Measurements from ENCODE around the gene GHRHR. TPM values are rescaled to one million over a fixed set of nuclear protein-coding genes. Genes with fewer than 3 reads are reported as not detected.

GHRHR gene
- total RNA-seq, 4 donors from 2014 or later = not detected

DNA sequence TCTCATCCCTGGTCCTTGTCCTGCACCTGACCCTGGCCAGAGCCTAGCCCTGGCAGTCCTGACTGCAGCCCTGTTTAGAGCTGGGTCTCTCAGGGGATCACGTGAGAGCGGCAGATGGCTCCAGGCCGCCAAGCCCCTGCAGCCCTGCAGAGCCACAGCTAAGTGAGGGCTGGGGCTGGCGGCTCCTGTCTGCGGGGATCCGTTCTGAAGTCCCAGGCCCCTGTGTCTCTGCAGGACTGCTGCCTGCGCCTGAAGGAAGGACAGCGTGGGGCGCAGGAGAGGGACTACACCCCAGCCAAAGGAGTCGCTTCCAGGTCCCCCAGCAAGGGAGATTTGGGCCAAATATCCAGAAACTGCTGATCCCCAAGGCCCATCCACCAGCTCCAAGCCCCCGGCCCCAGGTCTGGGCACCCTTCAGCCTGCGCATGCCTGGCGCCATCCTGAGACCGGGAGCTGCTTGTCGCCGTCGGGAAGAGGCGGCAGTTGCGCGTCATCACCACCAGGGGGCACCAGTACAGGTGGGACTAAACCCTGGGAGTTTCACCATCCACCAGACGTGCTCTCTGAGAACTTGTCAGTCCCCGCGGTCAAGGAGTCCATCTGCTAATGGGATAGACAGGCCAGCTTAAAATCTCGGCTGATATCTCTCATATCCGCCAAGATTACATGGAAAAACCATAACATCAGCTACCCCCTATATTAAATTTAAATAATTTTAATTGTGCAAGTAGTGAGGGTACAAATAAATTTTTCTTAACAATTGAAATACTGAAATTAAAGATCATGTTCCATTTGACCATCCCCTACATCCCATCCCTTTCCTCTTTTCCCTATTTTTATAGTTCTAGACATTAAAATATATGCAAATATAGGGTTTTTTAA is 25.1 kb upstream of the GHRHR start:
- Histone ChIP-seq H3K36me3 (no peaks in the 10 kb centered on the region), H3K4me3 (peak overlapping the region in 1 of 4 donors; percentile 44), H3K9me3 (no peaks in the 10 kb centered on the region), H3K27me3 (peaks cover 0 to 50% (median 0%) of the 10 kb centered on the region in 4 donors), H3K4me1 (peaks cover 0 to 6% (median 4%) of the 10 kb centered on the region in 3 donors), H3K27ac (no peak overlapping the region)
- no peak for DNase-seq
- TF ChIP-seq POLR2A (IDR thresholded peaks at IDR 0.05) = no peak
- TF ChIP-seq, protein P1, sequence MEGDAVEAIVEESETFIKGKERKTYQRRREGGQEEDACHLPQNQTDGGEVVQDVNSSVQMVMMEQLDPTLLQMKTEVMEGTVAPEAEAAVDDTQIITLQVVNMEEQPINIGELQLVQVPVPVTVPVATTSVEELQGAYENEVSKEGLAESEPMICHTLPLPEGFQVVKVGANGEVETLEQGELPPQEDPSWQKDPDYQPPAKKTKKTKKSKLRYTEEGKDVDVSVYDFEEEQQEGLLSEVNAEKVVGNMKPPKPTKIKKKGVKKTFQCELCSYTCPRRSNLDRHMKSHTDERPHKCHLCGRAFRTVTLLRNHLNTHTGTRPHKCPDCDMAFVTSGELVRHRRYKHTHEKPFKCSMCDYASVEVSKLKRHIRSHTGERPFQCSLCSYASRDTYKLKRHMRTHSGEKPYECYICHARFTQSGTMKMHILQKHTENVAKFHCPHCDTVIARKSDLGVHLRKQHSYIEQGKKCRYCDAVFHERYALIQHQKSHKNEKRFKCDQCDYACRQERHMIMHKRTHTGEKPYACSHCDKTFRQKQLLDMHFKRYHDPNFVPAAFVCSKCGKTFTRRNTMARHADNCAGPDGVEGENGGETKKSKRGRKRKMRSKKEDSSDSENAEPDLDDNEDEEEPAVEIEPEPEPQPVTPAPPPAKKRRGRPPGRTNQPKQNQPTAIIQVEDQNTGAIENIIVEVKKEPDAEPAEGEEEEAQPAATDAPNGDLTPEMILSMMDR (IDR thresholded peaks at IDR 0.05) = peak; percentile 64 to 98 (median 88)
- WGBS, 2 donors = 2 to 16% methylated on average over 12 of the region's 25 CpGs
- intact Hi-C loops (cut with DNase I) = no loop called here

DNA sequence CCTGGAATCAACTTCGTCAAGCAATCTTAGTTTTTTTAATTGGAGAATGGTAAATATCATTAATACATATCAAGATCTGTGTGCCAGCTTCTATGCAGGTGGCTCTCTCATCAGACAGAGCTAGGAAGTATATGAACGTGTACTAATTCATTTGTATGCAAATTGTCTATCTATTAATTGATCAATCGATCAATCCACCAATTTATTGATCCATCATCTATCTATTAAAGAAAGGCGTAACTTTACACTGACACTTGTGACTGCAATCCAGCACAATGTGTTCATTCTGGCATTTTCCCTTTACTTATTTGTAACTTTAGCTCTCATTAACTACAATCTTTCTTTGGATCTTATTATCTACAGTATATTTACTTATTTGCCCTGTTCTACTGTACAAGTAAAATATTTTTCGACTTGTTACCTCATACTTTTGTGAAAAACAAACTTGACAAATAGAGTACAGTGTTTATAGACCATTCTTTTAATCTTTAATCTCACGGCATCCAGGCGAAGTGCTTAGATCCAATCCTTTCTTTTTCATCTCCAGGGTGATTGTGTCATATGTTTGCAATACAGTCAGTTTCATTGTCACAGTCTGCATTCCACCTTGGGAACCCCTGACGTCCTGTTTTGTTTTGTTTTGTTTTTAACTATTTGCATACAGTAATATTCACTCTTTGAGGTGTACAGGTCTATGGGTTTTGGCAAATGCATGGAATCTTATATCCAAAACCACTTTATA is 22.0 kb upstream of the GHRHR start:
- no peak overlapping the region for H3K4me3 ChIP-seq
- WGBS, 2 donors = 40 to 47% methylated on average over 8 of the region's 8 CpGs
- DNase-seq = no peak

DNA sequence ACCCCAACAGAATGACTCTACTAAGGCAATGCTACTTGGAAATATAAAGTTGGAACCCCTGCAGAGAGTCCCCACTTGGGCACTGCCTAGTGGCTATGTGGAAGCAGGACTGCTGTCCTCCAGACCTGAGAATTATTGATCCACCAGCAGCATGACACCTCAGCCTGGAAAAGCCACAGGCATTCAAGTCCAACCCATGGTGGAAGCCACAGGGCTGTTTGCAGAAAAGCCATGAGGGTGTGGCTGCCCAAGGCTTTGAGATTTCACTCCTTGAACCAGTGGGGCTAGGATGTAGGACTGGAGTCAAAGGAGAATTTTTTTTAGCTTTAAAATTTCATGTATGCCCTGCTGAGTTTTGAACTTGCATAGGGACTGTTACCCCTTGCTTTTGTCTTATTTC is 13.6 kb upstream of the GHRHR start:
- intact Hi-C loops (cut with DNase I) = no loop called here
- H3K27ac ChIP-seq = no peak overlapping the region
- H3K27me3 ChIP-seq = peaks cover 0 to 13% (median 0%) of the 10 kb centered on the region in 4 donors
- H3K4me1 ChIP-seq = no peaks in the 10 kb centered on the region
- no peaks in the 10 kb centered on the region for H3K36me3 ChIP-seq
- no peak overlapping the region for H3K4me3 ChIP-seq
- peaks cover 0 to 2% (median 0%) of the 10 kb centered on the region in 3 donors for H3K9me3 ChIP-seq
- DNase-seq = no peak
- TF ChIP-seq POLR2A (IDR thresholded peaks at IDR 0.05) = no peak
- TF ChIP-seq, protein P1 (IDR thresholded peaks at IDR 0.05) = no peak

More for the DNA sequence above, 22.0 kb upstream of the GHRHR start:
- Histone ChIP-seq H3K27ac (no peak overlapping the region), H3K27me3 (peaks cover 0 to 64% (median 0%) of the 10 kb centered on the region in 4 donors), H3K9me3 (peaks cover 0 to 8% (median 0%) of the 10 kb centered on the region in 3 donors), H3K36me3 (no peaks in the 10 kb centered on the region), H3K4me1 (peaks cover 0 to 6% (median 4%) of the 10 kb centered on the region in 3 donors)
- intact Hi-C loops (cut with DNase I) = no loop called here
- TF ChIP-seq, protein P1 (IDR thresholded peaks at IDR 0.05) = no peak
- no peak for TF ChIP-seq POLR2A (IDR thresholded peaks at IDR 0.05)

DNA sequence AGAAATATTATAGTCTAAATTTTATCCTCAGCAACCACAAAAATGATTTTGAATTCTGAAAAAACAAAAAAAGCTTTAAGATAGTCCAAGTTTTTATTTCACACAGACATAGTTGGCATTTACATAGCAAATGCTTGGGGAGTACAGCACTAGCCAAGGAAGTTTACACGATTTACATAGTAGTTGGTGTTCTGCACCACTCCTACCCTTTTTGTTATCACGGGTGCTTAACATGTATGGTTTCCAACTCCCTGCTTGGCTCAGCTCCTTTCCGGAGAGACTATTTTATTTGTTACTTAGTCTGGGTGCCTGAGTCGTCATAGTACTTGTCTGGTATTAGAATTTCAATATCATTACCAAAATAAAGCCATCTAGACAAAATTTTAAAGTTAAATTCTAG is 8.8 kb upstream of the GHRHR start:
- Histone ChIP-seq H3K27me3 (peaks cover 0 to 7% (median 0%) of the 10 kb centered on the region in 4 donors), H3K9me3 (no peaks in the 10 kb centered on the region), H3K27ac (no peak overlapping the region), H3K4me1 (no peaks in the 10 kb centered on the region), H3K36me3 (no peaks in the 10 kb centered on the region), H3K4me3 (no peak overlapping the region)
- TF ChIP-seq, protein P1 (IDR thresholded peaks at IDR 0.05) = no peak
- no peak for TF ChIP-seq POLR2A (IDR thresholded peaks at IDR 0.05)
- intact Hi-C loops (cut with DNase I) = no loop called here
- DNase-seq = no peak
- WGBS, 2 donors = 51 to 56% methylated on average over 4 of the region's 4 CpGs

DNA sequence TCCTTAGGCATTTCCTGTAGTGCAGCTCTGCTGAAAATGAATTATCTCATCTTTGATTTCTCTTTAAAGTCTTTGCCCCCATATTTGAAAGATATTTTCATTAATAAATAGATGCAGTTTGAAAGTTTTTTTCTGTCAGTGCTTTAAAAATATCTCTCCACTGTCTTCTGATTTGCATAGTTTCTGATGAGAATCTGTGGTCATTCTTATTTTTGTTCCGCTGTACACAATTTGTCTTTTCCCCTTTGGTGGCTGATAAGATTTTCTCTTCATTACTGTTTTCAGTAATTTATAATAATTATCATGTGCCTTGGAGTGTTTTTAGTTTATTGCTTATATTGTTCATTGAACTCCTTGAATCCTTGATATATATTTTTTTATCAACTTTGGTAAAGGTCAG is 7.0 kb upstream of the GHRHR start:
- DNase-seq = no peak
- no peaks in the 10 kb centered on the region for H3K27me3 ChIP-seq
- no peaks in the 10 kb centered on the region for H3K4me1 ChIP-seq
- WGBS, 2 donors = 72 to 97% methylated on average over 1 of the region's 1 CpG
- H3K9me3 ChIP-seq = no peaks in the 10 kb centered on the region
- intact Hi-C loops (cut with DNase I) = no loop called here
- H3K4me3 ChIP-seq = no peak overlapping the region
- H3K36me3 ChIP-seq = no peaks in the 10 kb centered on the region
- no peak overlapping the region for H3K27ac ChIP-seq
- TF ChIP-seq POLR2A (IDR thresholded peaks at IDR 0.05) = no peak
- TF ChIP-seq, protein P1 (IDR thresholded peaks at IDR 0.05) = no peak

All from esophagus squamous epithelium (tissue), 5 donors.